Measurements from ENCODE around the gene FCF1.
A peak's percentile ranks its signal among the peaks of the same experiment; 100 is the strongest.
"Not testable (repeated sequence)": the region's sequence is repeated elsewhere in the genome, so short reads cannot be mapped to it uniquely, and the experiment has no call there.

FCF1 gene

GRCh38 chr14:74702293-74702692 lies 10.7 kb upstream of the FCF1 start:
- DNase-seq (ENCODE audit: low read depth) = no peak

GRCh38 chr14:74703043-74703442 lies 9.9 kb upstream of the FCF1 start:
- no peak for DNase-seq (ENCODE audit: low read depth)

- DNase-seq (ENCODE audit: low read depth) = no peak
Observed at GRCh38 chr14:74704656-74705055, 8.3 kb upstream of the FCF1 start.

GRCh38 chr14:74705613-74706500 lies 7.1 kb upstream of the FCF1 start:
- DNase-seq (ENCODE audit: low read depth) = no peak

GRCh38 chr14:74710480-74710879 lies 2.5 kb upstream of the FCF1 start:
- no peak for DNase-seq (ENCODE audit: low read depth)

- no peak for DNase-seq (ENCODE audit: low read depth)
Observed at GRCh38 chr14:74711651-74712050, 1.3 kb upstream of the FCF1 start.

GRCh38 chr14:74713395-74713735 lies 421 bp downstream of the FCF1 start:
- no peak for DNase-seq (ENCODE audit: low read depth)

- no peak for DNase-seq (ENCODE audit: low read depth)
Observed at GRCh38 chr14:74720526-74720925, 7.6 kb downstream of the FCF1 start.

- no peak for DNase-seq (ENCODE audit: low read depth)
Observed at GRCh38 chr14:74723134-74723533, 10.2 kb downstream of the FCF1 start.

- no peak for DNase-seq (ENCODE audit: low read depth)
Observed at GRCh38 chr14:74732387-74732786, 19.4 kb downstream of the FCF1 start.

GRCh38 chr14:74733221-74733620 lies 20.3 kb downstream of the FCF1 start:
- no peak for DNase-seq (ENCODE audit: low read depth)

GRCh38 chr14:74735125-74735524 lies 22.2 kb downstream of the FCF1 start:
- DNase-seq (ENCODE audit: low read depth) = no peak

- no peak for DNase-seq (ENCODE audit: low read depth)
Observed at GRCh38 chr14:74737753-74738325, 24.9 kb downstream of the FCF1 start.

- DNase-seq (ENCODE audit: low read depth) = no peak
Observed at GRCh38 chr14:74739293-74740030, 26.5 kb downstream of the FCF1 start.

- no peak for DNase-seq (ENCODE audit: low read depth)
Observed at GRCh38 chr14:74747237-74747636, 34.3 kb downstream of the FCF1 start.

GRCh38 chr14:74754157-74754556 lies 41.2 kb downstream of the FCF1 start:
- DNase-seq (ENCODE audit: low read depth) = no peak

- DNase-seq (ENCODE audit: low read depth) = no peak
Observed at GRCh38 chr14:74754899-74755298, 42.0 kb downstream of the FCF1 start.

- no peak for DNase-seq (ENCODE audit: low read depth)
Observed at GRCh38 chr14:74756326-74756725, 43.4 kb downstream of the FCF1 start.

- not testable (repeated sequence) for DNase-seq (ENCODE audit: low read depth)
Observed at GRCh38 chr14:74758505-74758904, 45.6 kb downstream of the FCF1 start.

GRCh38 chr14:74762917-74763802 lies 50.2 kb downstream of the FCF1 start, which contains the start of gene YLPM1:
Gene YLPM1, plus strand, starts transcription at chr14:74763316. Its CDS starts 174 bp downstream, at chr14:74763490.
- peak; percentile 94 for DNase-seq (ENCODE audit: low read depth)

- DNase-seq (ENCODE audit: low read depth) = no peak
Observed at GRCh38 chr14:74763803-74764531, 51.0 kb downstream of the FCF1 start.

Measured in GM04504 (cell line).